ENCODE measurements around the gene SLC39A11. TPM values are rescaled to one million over a fixed set of nuclear protein-coding genes. Genes with fewer than 3 reads are reported as not detected.
A peak's percentile ranks its signal among the peaks of the same experiment; 100 is the strongest.

The SLC39A11 gene
- polyA plus RNA-seq, 1 of the 3 experiments (the other 2 are of a cell fraction), result 23.5 TPM

DNA sequence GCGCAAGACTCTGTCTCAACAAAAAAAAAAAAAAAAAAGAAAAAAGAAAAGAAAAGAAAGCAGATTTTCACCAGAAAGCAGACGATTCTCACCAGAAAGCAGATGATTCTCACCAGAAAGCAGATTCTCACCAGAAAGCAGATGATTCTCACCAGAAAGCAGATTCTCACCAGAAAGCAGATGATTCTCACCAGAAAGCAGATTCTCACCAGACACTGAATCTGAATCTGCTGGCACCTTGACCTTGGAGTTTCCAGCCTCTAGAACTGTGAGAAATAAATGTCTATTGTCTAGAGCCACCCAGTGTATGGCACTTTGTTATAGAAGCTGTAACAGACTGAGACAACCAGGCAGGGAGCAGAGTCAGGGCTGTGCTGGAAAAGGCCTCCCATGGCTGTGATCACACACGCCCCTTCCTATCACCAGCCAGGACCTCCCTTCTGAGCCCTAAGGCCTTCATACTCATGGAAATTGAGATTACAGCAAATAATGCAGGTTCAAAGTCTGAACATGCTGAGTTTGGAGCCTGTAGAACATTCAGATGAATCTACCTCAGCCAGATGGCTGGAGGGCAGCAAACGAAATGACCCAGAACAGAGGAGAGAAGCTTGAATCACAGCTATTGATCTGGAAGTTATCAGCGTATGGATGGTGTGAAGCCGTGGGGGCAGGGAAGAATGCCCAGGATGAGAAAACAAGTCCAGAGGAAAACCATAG, 309.3 kb downstream of the SLC39A11 start:
- Histone ChIP-seq H3K79me2 (ENCODE audit: insufficient read depth) (no peaks in the 10 kb centered on the region), H3K9ac (no peak overlapping the region), H3K9me2 (no peaks in the 10 kb centered on the region), H3K4me3 (ENCODE audit: low read depth in 2 of 2, low read length in 1 of 2) (no peak overlapping the region), H3K27ac (ENCODE audit: low read depth in 2 of 2, low read length in 1 of 2) (peak overlapping the region in 1 of 2 experiments; percentile 1; a peak in 1 of 4 replicates), H3K4me1 (ENCODE audit: control insufficient read depth in 1 of 2, insufficient read depth in 2 of 2, low read depth in 1 of 2, low read length in 1 of 2) (peaks cover 3 to 15% of the 10 kb centered on the region in 2 experiments; a peak in 1 of 4 replicates), H2AFZ (ENCODE audit: low read depth) (no peak overlapping the region), H3K9me3 (no peaks in the 10 kb centered on the region), H3K4me2 (no peak overlapping the region), H3K36me3 (replicated peaks in 1 of 2; ENCODE audit: control insufficient read depth in 1 of 2, insufficient read depth in 2 of 2, low read length in 1 of 2) (no peaks in the 10 kb centered on the region), H3F3A (replicated peaks; ENCODE audit: insufficient read depth) (no peaks in the 10 kb centered on the region), H3K27me3 (ENCODE audit: insufficient read depth) (no peaks in the 10 kb centered on the region), H4K20me1 (ENCODE audit: insufficient read depth) (no peaks in the 10 kb centered on the region)
- TF ChIP-seq GABPA (IDR thresholded peaks at IDR 0.05; ENCODE audit: low read depth) (no peak), GATA2 (CRISPR knock-in tag; IDR thresholded peaks at IDR 0.05) (peak; percentile 41), FOXJ3 (CRISPR knock-in tag; IDR thresholded peaks at IDR 0.05) (no peak), YY1 (IDR thresholded peaks at IDR 0.05; ENCODE audit: low read depth) (no peak), TCF12 (IDR thresholded peaks at IDR 0.05) (no peak), RFX5 (IDR thresholded peaks at IDR 0.05; ENCODE audit: low read length) (no peak), TEAD4 (IDR thresholded peaks at IDR 0.05; ENCODE audit: borderline replicate concordance, insufficient read depth) (no peak), CHD2 (IDR thresholded peaks at IDR 0.05; ENCODE audit: low read length, partially characterized antibody) (peak; percentile 17), SIN3A (IDR thresholded peaks at IDR 0.05; ENCODE audit: borderline replicate concordance, low read depth, low read length) (no peak), RXRA (IDR thresholded peaks at IDR 0.05; ENCODE audit: borderline replicate concordance, low read depth) (no peak), SMC3 (IDR thresholded peaks at IDR 0.05; ENCODE audit: low read depth, low read length) (no peak), EP300 (IDR thresholded peaks at IDR 0.05; ENCODE audit: borderline replicate concordance in 1 of 2, low read depth in 1 of 2, low read length in 1 of 2) (no peak), POLR2AphosphoS5 (IDR thresholded peaks at IDR 0.05; ENCODE audit: low read depth, low read length) (no peak), RCOR1 (IDR thresholded peaks at IDR 0.05; ENCODE audit: low read length) (0 out of 2 replicates have a peak, but pooled peaks have one; percentile 13), ELF1 (IDR thresholded peaks at IDR 0.05) (no peak)
- TF ChIP-seq, protein P1, sequence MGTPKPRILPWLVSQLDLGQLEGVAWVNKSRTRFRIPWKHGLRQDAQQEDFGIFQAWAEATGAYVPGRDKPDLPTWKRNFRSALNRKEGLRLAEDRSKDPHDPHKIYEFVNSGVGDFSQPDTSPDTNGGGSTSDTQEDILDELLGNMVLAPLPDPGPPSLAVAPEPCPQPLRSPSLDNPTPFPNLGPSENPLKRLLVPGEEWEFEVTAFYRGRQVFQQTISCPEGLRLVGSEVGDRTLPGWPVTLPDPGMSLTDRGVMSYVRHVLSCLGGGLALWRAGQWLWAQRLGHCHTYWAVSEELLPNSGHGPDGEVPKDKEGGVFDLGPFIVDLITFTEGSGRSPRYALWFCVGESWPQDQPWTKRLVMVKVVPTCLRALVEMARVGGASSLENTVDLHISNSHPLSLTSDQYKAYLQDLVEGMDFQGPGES (IDR thresholded peaks at IDR 0.05; ENCODE audit: low read depth, low read length), result no peak
- TF ChIP-seq, protein P2, sequence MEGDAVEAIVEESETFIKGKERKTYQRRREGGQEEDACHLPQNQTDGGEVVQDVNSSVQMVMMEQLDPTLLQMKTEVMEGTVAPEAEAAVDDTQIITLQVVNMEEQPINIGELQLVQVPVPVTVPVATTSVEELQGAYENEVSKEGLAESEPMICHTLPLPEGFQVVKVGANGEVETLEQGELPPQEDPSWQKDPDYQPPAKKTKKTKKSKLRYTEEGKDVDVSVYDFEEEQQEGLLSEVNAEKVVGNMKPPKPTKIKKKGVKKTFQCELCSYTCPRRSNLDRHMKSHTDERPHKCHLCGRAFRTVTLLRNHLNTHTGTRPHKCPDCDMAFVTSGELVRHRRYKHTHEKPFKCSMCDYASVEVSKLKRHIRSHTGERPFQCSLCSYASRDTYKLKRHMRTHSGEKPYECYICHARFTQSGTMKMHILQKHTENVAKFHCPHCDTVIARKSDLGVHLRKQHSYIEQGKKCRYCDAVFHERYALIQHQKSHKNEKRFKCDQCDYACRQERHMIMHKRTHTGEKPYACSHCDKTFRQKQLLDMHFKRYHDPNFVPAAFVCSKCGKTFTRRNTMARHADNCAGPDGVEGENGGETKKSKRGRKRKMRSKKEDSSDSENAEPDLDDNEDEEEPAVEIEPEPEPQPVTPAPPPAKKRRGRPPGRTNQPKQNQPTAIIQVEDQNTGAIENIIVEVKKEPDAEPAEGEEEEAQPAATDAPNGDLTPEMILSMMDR (IDR thresholded peaks at IDR 0.05), result no peak
- TF ChIP-seq, protein P3, sequence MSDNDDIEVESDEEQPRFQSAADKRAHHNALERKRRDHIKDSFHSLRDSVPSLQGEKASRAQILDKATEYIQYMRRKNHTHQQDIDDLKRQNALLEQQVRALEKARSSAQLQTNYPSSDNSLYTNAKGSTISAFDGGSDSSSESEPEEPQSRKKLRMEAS (IDR thresholded peaks at IDR 0.05; ENCODE audit: low read depth), result no peak
- TF ChIP-seq, protein P4, sequence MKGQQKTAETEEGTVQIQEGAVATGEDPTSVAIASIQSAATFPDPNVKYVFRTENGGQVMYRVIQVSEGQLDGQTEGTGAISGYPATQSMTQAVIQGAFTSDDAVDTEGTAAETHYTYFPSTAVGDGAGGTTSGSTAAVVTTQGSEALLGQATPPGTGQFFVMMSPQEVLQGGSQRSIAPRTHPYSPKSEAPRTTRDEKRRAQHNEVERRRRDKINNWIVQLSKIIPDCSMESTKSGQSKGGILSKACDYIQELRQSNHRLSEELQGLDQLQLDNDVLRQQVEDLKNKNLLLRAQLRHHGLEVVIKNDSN (IDR thresholded peaks at IDR 0.05; ENCODE audit: borderline replicate concordance, low read depth), result no peak
- TF ChIP-seq, protein P5, sequence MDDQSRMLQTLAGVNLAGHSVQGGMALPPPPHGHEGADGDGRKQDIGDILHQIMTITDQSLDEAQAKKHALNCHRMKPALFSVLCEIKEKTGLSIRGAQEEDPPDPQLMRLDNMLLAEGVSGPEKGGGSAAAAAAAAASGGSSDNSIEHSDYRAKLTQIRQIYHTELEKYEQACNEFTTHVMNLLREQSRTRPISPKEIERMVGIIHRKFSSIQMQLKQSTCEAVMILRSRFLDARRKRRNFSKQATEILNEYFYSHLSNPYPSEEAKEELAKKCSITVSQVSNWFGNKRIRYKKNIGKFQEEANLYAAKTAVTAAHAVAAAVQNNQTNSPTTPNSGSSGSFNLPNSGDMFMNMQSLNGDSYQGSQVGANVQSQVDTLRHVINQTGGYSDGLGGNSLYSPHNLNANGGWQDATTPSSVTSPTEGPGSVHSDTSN (IDR thresholded peaks at IDR 0.05), result no peak
- TF ChIP-seq, protein P6, sequence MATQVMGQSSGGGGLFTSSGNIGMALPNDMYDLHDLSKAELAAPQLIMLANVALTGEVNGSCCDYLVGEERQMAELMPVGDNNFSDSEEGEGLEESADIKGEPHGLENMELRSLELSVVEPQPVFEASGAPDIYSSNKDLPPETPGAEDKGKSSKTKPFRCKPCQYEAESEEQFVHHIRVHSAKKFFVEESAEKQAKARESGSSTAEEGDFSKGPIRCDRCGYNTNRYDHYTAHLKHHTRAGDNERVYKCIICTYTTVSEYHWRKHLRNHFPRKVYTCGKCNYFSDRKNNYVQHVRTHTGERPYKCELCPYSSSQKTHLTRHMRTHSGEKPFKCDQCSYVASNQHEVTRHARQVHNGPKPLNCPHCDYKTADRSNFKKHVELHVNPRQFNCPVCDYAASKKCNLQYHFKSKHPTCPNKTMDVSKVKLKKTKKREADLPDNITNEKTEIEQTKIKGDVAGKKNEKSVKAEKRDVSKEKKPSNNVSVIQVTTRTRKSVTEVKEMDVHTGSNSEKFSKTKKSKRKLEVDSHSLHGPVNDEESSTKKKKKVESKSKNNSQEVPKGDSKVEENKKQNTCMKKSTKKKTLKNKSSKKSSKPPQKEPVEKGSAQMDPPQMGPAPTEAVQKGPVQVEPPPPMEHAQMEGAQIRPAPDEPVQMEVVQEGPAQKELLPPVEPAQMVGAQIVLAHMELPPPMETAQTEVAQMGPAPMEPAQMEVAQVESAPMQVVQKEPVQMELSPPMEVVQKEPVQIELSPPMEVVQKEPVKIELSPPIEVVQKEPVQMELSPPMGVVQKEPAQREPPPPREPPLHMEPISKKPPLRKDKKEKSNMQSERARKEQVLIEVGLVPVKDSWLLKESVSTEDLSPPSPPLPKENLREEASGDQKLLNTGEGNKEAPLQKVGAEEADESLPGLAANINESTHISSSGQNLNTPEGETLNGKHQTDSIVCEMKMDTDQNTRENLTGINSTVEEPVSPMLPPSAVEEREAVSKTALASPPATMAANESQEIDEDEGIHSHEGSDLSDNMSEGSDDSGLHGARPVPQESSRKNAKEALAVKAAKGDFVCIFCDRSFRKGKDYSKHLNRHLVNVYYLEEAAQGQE (IDR thresholded peaks at IDR 0.05; ENCODE audit: low read depth, low read length), result no peak
- WGBS (ENCODE audit: low lambda C conversion rate), result 67% methylated on average over 6 of the region's 6 CpGs
- CTCF ChIA-PET, result interaction anchor here (0.6 to 2.9 kb wide), 4 partner anchors 10 to 406 kb away, joined by 3 to 7 read pairs (median 6); no protein-coding TSS in a partner anchor
- DNase-seq, result peak; percentile 58
- POLR2A ChIA-PET, result no interaction called here
